GM12892 (cell line): ENCODE data around the gene SDR42E2.
"Not testable (repeated sequence)": the region's sequence is repeated elsewhere in the genome, so short reads cannot be mapped to it uniquely, and the experiment has no call there.

Experiments used
- POLR2A ChIP-seq: IDR thresholded peaks from 2 replicates; pipeline ENCODE4 v1.6.1; 2011; ENCODE audit warnings: low read depth, low read length, control low read depth
- POLR2AphosphoS5 ChIP-seq: IDR thresholded peaks from 2 replicates; pipeline ENCODE4 v1.6.1; 2011; ENCODE audit warnings: low read depth, low read length, control low read depth
- TAF1 ChIP-seq: IDR thresholded peaks from 2 replicates; pipeline ENCODE4 v1.6.1; 2011; ENCODE audit warnings: low read depth, mild to moderate bottlenecking, control low read depth, low read length, borderline replicate concordance

DNA sequence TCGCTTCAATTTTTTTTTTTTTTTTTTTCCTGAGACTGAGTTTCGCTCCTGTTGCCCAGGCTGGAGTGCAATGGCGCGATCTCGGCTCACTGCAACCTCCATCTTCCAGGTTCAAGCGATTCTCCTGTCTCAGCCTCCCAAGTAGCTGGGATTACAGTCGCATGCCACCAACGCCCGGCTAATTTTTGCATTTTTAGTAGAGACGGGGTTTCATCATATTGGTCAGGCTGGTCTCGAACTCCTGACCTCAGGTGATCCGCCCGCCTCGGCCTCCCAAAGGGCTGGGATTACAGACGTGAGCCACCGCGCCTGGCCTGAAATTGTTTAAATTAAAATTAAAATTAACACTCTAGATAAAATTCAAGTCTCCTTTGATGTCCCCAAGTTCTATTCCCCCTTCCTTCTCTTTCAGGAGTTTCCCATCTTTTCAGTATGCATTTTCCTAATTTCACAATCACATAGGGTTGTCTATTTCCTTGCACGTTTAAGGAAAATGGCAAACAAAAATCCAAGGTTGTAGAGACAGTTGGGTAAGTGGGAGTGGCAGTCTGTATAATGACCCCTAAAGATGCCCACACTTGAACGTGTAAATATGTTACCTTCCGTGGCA is 34.4 kb downstream of the SDR42E2 start:
- not testable (repeated sequence) for TF ChIP-seq POLR2A, POLR2AphosphoS5, TAF1
